H9 (cell line): ENCODE measurements around the gene SLC35G6. TPM values are rescaled to one million over a fixed set of nuclear protein-coding genes. Genes with fewer than 3 reads are reported as not detected.

Experiments
- DNase-seq: peaks from one replicate; pipeline ENCODE4 v3.0.0-alpha.2; 2017
- H2AFZ ChIP-seq: one replicate; pipeline ENCODE4 v1.6.1; 2013; ENCODE audit warnings: mild to moderate bottlenecking, low read length, control low read depth, moderate library complexity
- H2AK5ac ChIP-seq: 2 replicates; pipeline ENCODE4 v1.6.1; 2013; ENCODE audit warnings: low read length, control low read depth, mixed read lengths; ENCODE audit not compliant: insufficient read length
- H2BK120ac ChIP-seq: one replicate; pipeline ENCODE4 v1.6.1; 2013; ENCODE audit warnings: low read depth, mild to moderate bottlenecking, low read length, control low read depth, inconsistent platforms; ENCODE audit not compliant: poor library complexity, severe bottlenecking
- H2BK12ac ChIP-seq: 2 replicates; pipeline ENCODE4 v1.6.1; 2013; ENCODE audit warnings: low read length, control low read depth, mixed read lengths, low read depth; ENCODE audit not compliant: insufficient read length
- H2BK15ac ChIP-seq: 2 replicates; pipeline ENCODE4 v1.6.1; 2013; ENCODE audit warnings: low read depth, low read length, control low read depth
- H2BK20ac ChIP-seq: one replicate; pipeline ENCODE4 v1.6.1; 2013; ENCODE audit warnings: low read depth, mild to moderate bottlenecking, low read length, control low read depth, inconsistent platforms; ENCODE audit not compliant: poor library complexity, severe bottlenecking
- H2BK5ac ChIP-seq: 2 replicates; pipeline ENCODE4 v1.6.1; 2013; ENCODE audit warnings: low read length, control low read depth, mixed read lengths; ENCODE audit not compliant: insufficient read length
- H3K14ac ChIP-seq: 2 replicates; pipeline ENCODE4 v1.6.1; 2013; ENCODE audit warnings: low read length, control low read depth; ENCODE audit not compliant: insufficient read depth
- H3K18ac ChIP-seq: 2 replicates; pipeline ENCODE4 v1.6.1; 2013; ENCODE audit warnings: low read depth, mild to moderate bottlenecking, mixed read lengths, low read length, control low read depth; ENCODE audit not compliant: insufficient read length
- H3K23ac ChIP-seq: 2 replicates; pipeline ENCODE4 v1.6.1; 2013; ENCODE audit warnings: low read length, control low read depth, mixed read lengths, low read depth; ENCODE audit not compliant: insufficient read length
- H3K23me2 ChIP-seq: 2 replicates; pipeline ENCODE4 v1.6.1; 2013; ENCODE audit warnings: low read depth, mild to moderate bottlenecking, mixed read lengths, low read length, control low read depth; ENCODE audit not compliant: insufficient read length, poor library complexity, severe bottlenecking
- H3K27ac ChIP-seq: 2 replicates; pipeline ENCODE4 v1.5.1; 2013; ENCODE audit warnings: low read length, control low read depth, mixed read lengths, low read depth; ENCODE audit not compliant: insufficient read length
- H3K27me3 ChIP-seq: 2 replicates; pipeline ENCODE4 v1.6.1; 2013; ENCODE audit warnings: low read length, control low read depth, inconsistent platforms; ENCODE audit not compliant: insufficient read depth
- H3K4ac ChIP-seq: 2 replicates; pipeline ENCODE4 v1.6.1; 2013; ENCODE audit warnings: low read depth, mild to moderate bottlenecking, control low read depth, inconsistent platforms, low read length, moderate library complexity
- H3K4me1 ChIP-seq: 2 replicates; pipeline ENCODE4 v1.6.1; 2013; ENCODE audit warnings: low read length, control low read depth, inconsistent platforms; ENCODE audit not compliant: insufficient read depth
- H3K4me2 ChIP-seq: 2 replicates; pipeline ENCODE4 v1.6.1; 2013; ENCODE audit warnings: low read length, control low read depth, mixed read lengths; ENCODE audit not compliant: insufficient read length, insufficient read depth
- H3K56ac ChIP-seq: 2 replicates; pipeline ENCODE4 v1.6.1; 2013; ENCODE audit warnings: low read depth, mild to moderate bottlenecking, mixed read lengths, low read length, control low read depth; ENCODE audit not compliant: insufficient read length
- H3K79me1 ChIP-seq: 2 replicates; pipeline ENCODE4 v1.6.1; 2013; ENCODE audit warnings: low read depth, mild to moderate bottlenecking, moderate library complexity, low read length, control low read depth, inconsistent platforms; ENCODE audit not compliant: insufficient read depth, poor library complexity, severe bottlenecking
- H3K79me2 ChIP-seq: 2 replicates; pipeline ENCODE4 v1.6.1; 2013; ENCODE audit warnings: low read length, control low read depth, inconsistent platforms; ENCODE audit not compliant: insufficient read depth
- H3K9ac ChIP-seq: 2 replicates; pipeline ENCODE4 v1.6.1; 2013; ENCODE audit warnings: low read length, control low read depth, mixed read lengths; ENCODE audit not compliant: insufficient read length; ENCODE audit errors: extremely low read depth
- H3K9me3 ChIP-seq: one replicate; pipeline ENCODE4 v1.6.1; 2013; ENCODE audit warnings: low read depth, low read length, inconsistent platforms; ENCODE audit not compliant: control insufficient read depth
- H3T11ph ChIP-seq: one replicate; pipeline ENCODE4 v1.6.1; 2013; ENCODE audit warnings: mild to moderate bottlenecking, low read length, control low read depth, inconsistent platforms
- H4K20me1 ChIP-seq: one replicate; pipeline ENCODE4 v1.6.1; 2013; ENCODE audit not compliant: control insufficient read depth, insufficient read length, insufficient read depth
- H4K5ac ChIP-seq: 2 replicates; pipeline ENCODE4 v1.6.1; 2013; ENCODE audit warnings: low read depth, mild to moderate bottlenecking, mixed read lengths, low read length, control low read depth; ENCODE audit not compliant: insufficient read length
- H4K8ac ChIP-seq: replicated peaks from 2 replicates; pipeline ENCODE4 v1.6.1; 2013; ENCODE audit warnings: low read length, control low read depth, mixed read lengths, low read depth; ENCODE audit not compliant: insufficient read length
- H4K91ac ChIP-seq: 2 replicates; pipeline ENCODE4 v1.6.1; 2013; ENCODE audit warnings: low read depth, mild to moderate bottlenecking, moderate library complexity, mixed read lengths, low read length, control low read depth; ENCODE audit not compliant: insufficient read length
- H3K27ac Mint-ChIP-seq, 3 experiments: 2 replicates in 2 of 3; 3 replicates in 1 of 3; pipeline ENCODE4 v1.8.0; 2020 to 2021; ENCODE audit warnings: mixed read lengths in 3 of 3, mild to moderate bottlenecking in 1 of 3, moderate library complexity in 1 of 3
- H3K27me3 Mint-ChIP-seq: 2 replicates; pipeline ENCODE4 v1.8.0; 2021; ENCODE audit warnings: low read depth, mild to moderate bottlenecking, moderate library complexity, mixed read lengths
- H3K36me3 Mint-ChIP-seq, 3 experiments: 2 replicates in 2 of 3; 3 replicates in 1 of 3; pipeline ENCODE4 v1.8.0; 2020 to 2021; ENCODE audit warnings: low read depth in 3 of 3, mixed read lengths in 3 of 3; ENCODE audit not compliant: insufficient read depth in 1 of 3
- H3K4me1 Mint-ChIP-seq, 2 experiments: 2 replicates each; pipeline ENCODE4 v1.8.0; 2020; ENCODE audit warnings: mixed read lengths in 2 of 2
- H3K4me3 Mint-ChIP-seq, 2 experiments: 2 replicates in 1 of 2; 3 replicates in 1 of 2; pipeline ENCODE4 v1.8.0; 2020 to 2021; ENCODE audit warnings: mild to moderate bottlenecking in 2 of 2, mixed read lengths in 2 of 2, moderate library complexity in 1 of 2
- H3K9me3 Mint-ChIP-seq, 2 experiments: 2 replicates in 1 of 2; 3 replicates in 1 of 2; pipeline ENCODE4 v1.8.0; 2020; ENCODE audit warnings: mild to moderate bottlenecking in 2 of 2, mixed read lengths in 2 of 2, moderate library complexity in 1 of 2
- WGBS: extraction: QIAGEN DNeasy Blood & Tissue Kit; methylation state at CpG from one replicate; pipeline ENCODE4 v1.1.7; 2013; ENCODE audit warnings: missing lambda C conversion rate, low lambda C conversion rate, mixed read lengths; ENCODE audit not compliant: insufficient read length; ENCODE audit errors: extremely low coverage; 5-methylcytosine and 5-hydroxymethylcytosine counted together
- total RNA-seq: library from RNA; stranded (reverse); gene quantifications from 2 replicates; pipeline ENCODE4 v1.2.1, GENCODE V29; 2021
- TF ChIP-seq, protein P1 (sequence below): fragments of 200-600 bp; sonication (generic); conservative IDR thresholded peaks from 3 replicates; pipeline ENCODE4 v1.8.0; 2021; ENCODE audit warnings: antibody characterized with exemption, mild to moderate bottlenecking

The SLC35G6 gene
- total RNA-seq, 1 experiment from 2014 or later, result not detected

- Histone ChIP-seq H2AK5ac (no peak overlapping the region), H3K56ac (no peak overlapping the region), H2BK20ac (no peak overlapping the region), H3K27me3 (no peaks in the 10 kb centered on the region), H3K18ac (no peak overlapping the region), H3T11ph (no peak overlapping the region), H3K23ac (no peak overlapping the region), H4K91ac (no peak overlapping the region), H2BK5ac (no peak overlapping the region), H3K4me2 (no peak overlapping the region), H3K4ac (no peak overlapping the region), H3K79me2 (peaks cover 60% of the 10 kb centered on the region), H3K4me1 (no peaks in the 10 kb centered on the region; the same call in 1 of the 2 replicates), H4K5ac (no peak overlapping the region), H4K20me1 (peaks cover 2% of the 10 kb centered on the region), H3K27ac (no peak overlapping the region), H2BK12ac (no peak overlapping the region), H3K14ac (no peak overlapping the region), H2BK15ac (no peak overlapping the region), H2BK120ac (no peak overlapping the region), H3K9ac (no peak overlapping the region), H4K8ac (no peak overlapping the region), H3K79me1 (peaks cover 10% of the 10 kb centered on the region), H2AFZ (no peak overlapping the region), H3K9me3 (no peaks in the 10 kb centered on the region), H3K23me2 (no peaks in the 10 kb centered on the region)
- peak overlapping the region in 1 of 3 experiments; percentile 24; a peak in 2 of 7 replicates for H3K27ac Mint-ChIP-seq
- no CpG with 5 or more reads among the region's 1 CpG for WGBS
- peaks cover 40 to 72% (median 51%) of the 10 kb centered on the region in 3 experiments for H3K36me3 Mint-ChIP-seq
- H3K27me3 Mint-ChIP-seq, result no peaks in the 10 kb centered on the region
- no peaks in the 10 kb centered on the region for H3K9me3 Mint-ChIP-seq
- no peak overlapping the region; a peak in 1 of 5 replicates for H3K4me3 Mint-ChIP-seq
- TF ChIP-seq, protein P1, sequence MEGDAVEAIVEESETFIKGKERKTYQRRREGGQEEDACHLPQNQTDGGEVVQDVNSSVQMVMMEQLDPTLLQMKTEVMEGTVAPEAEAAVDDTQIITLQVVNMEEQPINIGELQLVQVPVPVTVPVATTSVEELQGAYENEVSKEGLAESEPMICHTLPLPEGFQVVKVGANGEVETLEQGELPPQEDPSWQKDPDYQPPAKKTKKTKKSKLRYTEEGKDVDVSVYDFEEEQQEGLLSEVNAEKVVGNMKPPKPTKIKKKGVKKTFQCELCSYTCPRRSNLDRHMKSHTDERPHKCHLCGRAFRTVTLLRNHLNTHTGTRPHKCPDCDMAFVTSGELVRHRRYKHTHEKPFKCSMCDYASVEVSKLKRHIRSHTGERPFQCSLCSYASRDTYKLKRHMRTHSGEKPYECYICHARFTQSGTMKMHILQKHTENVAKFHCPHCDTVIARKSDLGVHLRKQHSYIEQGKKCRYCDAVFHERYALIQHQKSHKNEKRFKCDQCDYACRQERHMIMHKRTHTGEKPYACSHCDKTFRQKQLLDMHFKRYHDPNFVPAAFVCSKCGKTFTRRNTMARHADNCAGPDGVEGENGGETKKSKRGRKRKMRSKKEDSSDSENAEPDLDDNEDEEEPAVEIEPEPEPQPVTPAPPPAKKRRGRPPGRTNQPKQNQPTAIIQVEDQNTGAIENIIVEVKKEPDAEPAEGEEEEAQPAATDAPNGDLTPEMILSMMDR, result no peak
- peaks cover 22 to 23% of the 10 kb centered on the region in 2 experiments for H3K4me1 Mint-ChIP-seq
- DNase-seq, result no peak
Observed at GRCh38 chr17:7491583-7491982, 10.3 kb downstream of the SLC35G6 start.
